Measurements from ENCODE around the gene HOATZ. TPM values are rescaled to one million over a fixed set of nuclear protein-coding genes. Genes with fewer than 3 reads are reported as not detected.

HOATZ gene
- total RNA-seq, 1 donor from 2014 or later = not detected

DNA sequence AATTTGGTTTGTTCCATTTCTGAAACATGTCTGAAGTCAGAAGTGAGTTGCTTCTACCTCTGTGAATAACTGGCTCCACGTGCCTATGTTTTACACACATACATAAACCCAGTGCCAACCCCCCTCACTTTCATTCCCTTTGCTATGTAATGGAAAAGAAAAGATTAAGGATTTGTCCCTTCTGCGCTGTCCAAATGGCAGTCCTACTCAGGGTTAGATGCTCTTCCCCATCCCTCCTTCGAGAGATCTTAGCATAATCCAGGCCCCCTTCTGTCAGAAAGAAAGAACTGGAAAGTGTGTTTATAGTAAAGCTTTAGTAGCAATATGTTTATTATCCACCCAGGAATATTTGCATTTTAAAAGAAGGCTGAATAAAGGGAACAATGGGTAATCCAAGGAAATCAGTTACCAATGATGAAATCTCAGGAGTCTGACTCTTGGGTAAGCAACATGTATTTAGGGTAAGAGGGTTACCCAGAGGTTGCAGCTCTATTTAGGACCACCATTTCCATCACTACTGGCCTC lies 22.8 kb downstream of the HOATZ start:
- H3K4me3 Mint-ChIP-seq (ENCODE audit: unreplicated experiment) = no peak overlapping the region
- no peak for DNase-seq (ENCODE audit: low spot score)
- peaks cover 4% of the 10 kb centered on the region for H3K9me3 Mint-ChIP-seq (ENCODE audit: low read depth)
- H3K4me1 Mint-ChIP-seq (ENCODE audit: low read depth) = peaks cover 19% of the 10 kb centered on the region
- TF ChIP-seq, protein P1, sequence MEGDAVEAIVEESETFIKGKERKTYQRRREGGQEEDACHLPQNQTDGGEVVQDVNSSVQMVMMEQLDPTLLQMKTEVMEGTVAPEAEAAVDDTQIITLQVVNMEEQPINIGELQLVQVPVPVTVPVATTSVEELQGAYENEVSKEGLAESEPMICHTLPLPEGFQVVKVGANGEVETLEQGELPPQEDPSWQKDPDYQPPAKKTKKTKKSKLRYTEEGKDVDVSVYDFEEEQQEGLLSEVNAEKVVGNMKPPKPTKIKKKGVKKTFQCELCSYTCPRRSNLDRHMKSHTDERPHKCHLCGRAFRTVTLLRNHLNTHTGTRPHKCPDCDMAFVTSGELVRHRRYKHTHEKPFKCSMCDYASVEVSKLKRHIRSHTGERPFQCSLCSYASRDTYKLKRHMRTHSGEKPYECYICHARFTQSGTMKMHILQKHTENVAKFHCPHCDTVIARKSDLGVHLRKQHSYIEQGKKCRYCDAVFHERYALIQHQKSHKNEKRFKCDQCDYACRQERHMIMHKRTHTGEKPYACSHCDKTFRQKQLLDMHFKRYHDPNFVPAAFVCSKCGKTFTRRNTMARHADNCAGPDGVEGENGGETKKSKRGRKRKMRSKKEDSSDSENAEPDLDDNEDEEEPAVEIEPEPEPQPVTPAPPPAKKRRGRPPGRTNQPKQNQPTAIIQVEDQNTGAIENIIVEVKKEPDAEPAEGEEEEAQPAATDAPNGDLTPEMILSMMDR (IDR thresholded peaks at IDR 0.05) = no peak
- peaks cover 5% of the 10 kb centered on the region for H3K27me3 Mint-ChIP-seq (ENCODE audit: low read depth)
- H3K27ac Mint-ChIP-seq (ENCODE audit: unreplicated experiment) = no peak overlapping the region
- no peaks in the 10 kb centered on the region for H3K36me3 Mint-ChIP-seq (ENCODE audit: low read depth)

DNA sequence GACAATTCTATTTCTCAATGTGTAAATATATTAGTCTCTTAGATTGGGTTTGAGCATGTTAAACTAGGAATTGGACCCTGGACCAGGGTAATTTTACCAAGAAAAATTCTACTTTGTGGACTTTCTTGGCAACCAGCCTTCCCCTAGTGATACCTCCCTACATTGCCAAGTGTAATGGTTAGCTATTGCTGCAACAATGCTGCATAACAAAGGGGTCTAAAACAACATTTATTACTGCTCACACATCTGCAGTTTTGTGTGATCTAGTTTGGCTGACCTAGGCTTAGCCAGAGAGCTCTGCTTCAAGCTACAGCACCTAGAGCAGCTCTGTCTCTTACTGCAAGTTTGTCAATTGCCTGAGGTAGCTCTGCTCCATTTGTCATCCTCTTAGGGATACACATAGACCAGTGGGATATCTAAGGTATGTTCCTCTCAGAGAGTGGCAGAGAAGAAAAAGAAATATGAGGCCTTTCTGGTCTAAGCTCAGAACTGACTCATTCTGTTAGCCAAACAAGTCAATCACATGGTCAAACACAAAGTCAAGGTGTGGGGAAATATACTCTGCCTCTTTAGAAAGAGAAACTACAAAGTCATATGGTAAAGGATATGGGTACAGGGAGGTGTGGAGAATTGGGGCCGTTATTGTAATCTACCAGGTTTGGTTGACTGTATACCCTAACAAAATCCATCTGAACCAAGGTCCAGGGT lies 24.0 kb downstream of the HOATZ start:
- peaks cover 5% of the 10 kb centered on the region for H3K27me3 Mint-ChIP-seq (ENCODE audit: low read depth)
- no peak for DNase-seq (ENCODE audit: low spot score)
- peaks cover 19% of the 10 kb centered on the region for H3K4me1 Mint-ChIP-seq (ENCODE audit: low read depth)

DNA sequence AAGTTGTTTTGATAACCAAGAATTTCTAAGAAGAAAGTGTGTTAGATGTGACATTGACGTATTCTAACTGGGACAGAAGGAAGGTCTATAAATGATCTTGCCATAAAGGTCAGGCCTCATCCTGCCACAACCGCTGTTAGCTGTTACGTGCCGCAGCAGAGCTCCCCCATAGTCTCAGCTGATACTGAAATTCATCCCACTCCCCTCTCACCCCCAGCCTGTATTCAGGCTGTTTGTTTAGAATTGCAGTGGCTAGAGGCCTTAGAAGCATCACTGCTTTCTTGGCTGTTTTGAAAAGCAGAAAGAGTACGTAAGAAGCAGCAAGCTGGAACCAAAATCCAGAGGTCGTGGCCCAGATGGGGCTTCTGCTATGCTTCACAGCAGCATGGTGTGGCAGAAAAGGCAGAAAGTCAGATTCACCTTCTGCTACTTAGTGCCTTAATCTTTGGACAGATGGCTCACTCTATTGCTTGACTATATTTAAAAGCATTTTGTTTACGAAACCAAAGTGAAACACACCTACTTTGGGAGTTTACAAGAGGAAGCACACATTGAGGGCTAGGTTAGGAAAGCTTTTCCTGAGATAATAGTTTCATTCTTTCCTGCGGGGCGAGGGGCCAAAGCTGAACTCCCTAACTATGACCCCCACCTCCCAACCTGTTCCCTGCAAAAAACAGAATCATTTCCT lies 25.0 kb downstream of the HOATZ start:
- peaks cover 4% of the 10 kb centered on the region for H3K9me3 Mint-ChIP-seq (ENCODE audit: low read depth)
- peaks cover 19% of the 10 kb centered on the region for H3K4me1 Mint-ChIP-seq (ENCODE audit: low read depth)
- H3K27me3 Mint-ChIP-seq (ENCODE audit: low read depth) = peaks cover 4% of the 10 kb centered on the region
- TF ChIP-seq, protein P1 (IDR thresholded peaks at IDR 0.05) = no peak
- DNase-seq (ENCODE audit: low spot score) = no peak
- no peaks in the 10 kb centered on the region for H3K36me3 Mint-ChIP-seq (ENCODE audit: low read depth)
- H3K27ac Mint-ChIP-seq (ENCODE audit: unreplicated experiment) = no peak overlapping the region
- H3K4me3 Mint-ChIP-seq (ENCODE audit: unreplicated experiment) = peak overlapping the region; percentile 51

More for the DNA sequence above, 24.0 kb downstream of the HOATZ start:
- H3K36me3 Mint-ChIP-seq (ENCODE audit: low read depth) = no peaks in the 10 kb centered on the region
- no peak overlapping the region for H3K27ac Mint-ChIP-seq (ENCODE audit: unreplicated experiment)
- peaks cover 4% of the 10 kb centered on the region for H3K9me3 Mint-ChIP-seq (ENCODE audit: low read depth)
- no peak overlapping the region for H3K4me3 Mint-ChIP-seq (ENCODE audit: unreplicated experiment)
- TF ChIP-seq, protein P1 (IDR thresholded peaks at IDR 0.05) = no peak

DNA sequence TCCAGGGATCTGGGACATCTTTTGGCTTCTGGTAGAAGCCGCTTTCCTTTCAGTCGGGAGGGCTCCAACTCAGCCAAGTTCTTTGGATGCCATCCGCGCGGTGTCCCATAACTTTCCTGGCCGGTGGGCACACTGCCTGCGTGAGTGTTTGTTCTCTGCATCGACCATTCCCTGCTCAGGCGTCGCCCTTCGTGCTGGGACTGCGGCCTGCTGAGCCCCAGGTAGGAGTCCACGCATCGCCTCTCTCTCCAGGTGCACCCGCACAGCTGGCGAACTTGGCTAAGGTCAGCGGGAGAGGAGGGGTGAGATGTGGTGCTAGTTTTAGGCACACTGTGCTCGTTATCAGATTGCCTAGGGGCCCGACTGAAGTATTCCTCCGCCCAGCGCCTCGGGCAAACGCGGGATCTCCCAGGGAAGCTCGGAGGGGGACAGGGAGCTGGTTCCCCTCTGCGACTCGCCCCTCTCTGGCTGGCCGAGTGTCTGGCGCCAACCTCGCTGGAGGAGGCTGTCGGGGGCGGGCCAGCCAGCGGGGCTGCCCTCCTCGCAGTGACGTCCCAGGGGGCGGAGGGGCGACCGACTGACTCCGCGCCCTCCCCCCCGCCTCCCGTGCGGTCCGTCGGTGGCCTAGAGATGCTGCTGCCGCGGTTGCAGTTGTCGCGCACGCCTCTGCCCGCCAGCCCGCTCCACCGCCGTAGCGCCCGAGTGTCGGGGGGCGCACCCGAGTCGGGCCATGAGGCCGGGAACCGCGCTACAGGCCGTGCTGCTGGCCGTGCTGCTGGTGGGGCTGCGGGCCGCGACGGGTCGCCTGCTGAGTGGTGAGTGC lies 25.7 kb downstream of the HOATZ start, which contains the start of gene LAYN:
Gene LAYN, plus strand, starts transcription at position 607 of the 823 bp plus-strand sequence. Its CDS starts 124 bp downstream, at position 731.
- TF ChIP-seq, protein P1 (IDR thresholded peaks at IDR 0.05) = peak; percentile 25
- H3K36me3 Mint-ChIP-seq (ENCODE audit: low read depth) = peaks cover 3% of the 10 kb centered on the region
- peaks cover 4% of the 10 kb centered on the region for H3K9me3 Mint-ChIP-seq (ENCODE audit: low read depth)
- peak within 1 kb of the TSS; percentile 72 for H3K4me3 Mint-ChIP-seq (ENCODE audit: unreplicated experiment)
- peak within 1 kb of the TSS; percentile 82 for H3K27ac Mint-ChIP-seq (ENCODE audit: unreplicated experiment)
- peaks cover 3% of the 10 kb centered on the region for H3K27me3 Mint-ChIP-seq (ENCODE audit: low read depth)
- peaks cover 14% of the 10 kb centered on the region for H3K4me1 Mint-ChIP-seq (ENCODE audit: low read depth)
- no peak for DNase-seq (ENCODE audit: low spot score)

DNA sequence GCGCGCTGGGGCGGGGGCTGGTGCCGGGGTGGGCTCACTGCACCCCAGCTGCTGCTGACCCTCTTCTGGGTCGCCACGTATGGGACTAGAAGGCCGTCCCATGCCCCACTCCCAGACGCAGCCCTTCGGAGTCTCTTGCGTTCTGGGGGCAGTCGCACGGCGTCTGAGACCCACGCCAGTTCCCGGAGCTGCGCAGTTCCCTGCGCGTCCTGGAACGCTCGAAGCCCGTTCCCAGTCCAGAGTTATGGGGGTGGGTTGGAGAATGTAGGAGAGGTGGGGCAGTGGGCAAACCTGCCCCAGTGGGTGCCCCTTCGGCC lies 26.3 kb downstream of the HOATZ start:
- Mint-ChIP-seq H3K27ac (ENCODE audit: unreplicated experiment) (no peak overlapping the region), H3K27me3 (ENCODE audit: low read depth) (peaks cover 3% of the 10 kb centered on the region), H3K9me3 (ENCODE audit: low read depth) (peaks cover 4% of the 10 kb centered on the region), H3K4me3 (ENCODE audit: unreplicated experiment) (peak overlapping the region; percentile 72), H3K4me1 (ENCODE audit: low read depth) (peaks cover 13% of the 10 kb centered on the region), H3K36me3 (ENCODE audit: low read depth) (peaks cover 6% of the 10 kb centered on the region)
- TF ChIP-seq, protein P1 (IDR thresholded peaks at IDR 0.05) = no peak
- no peak for DNase-seq (ENCODE audit: low spot score)

Data from chondrocyte (in vitro differentiated cells).